ENCODE data around the gene RCE1.

- TF ChIP-seq PATZ1 (CRISPR knock-in tag; IDR thresholded peaks at IDR 0.05; ENCODE audit: borderline replicate concordance), result no peak
- no peak for TF ChIP-seq ZC3H10 (CRISPR knock-in tag; IDR thresholded peaks at IDR 0.05)
- no peak for TF ChIP-seq ZNF8 (CRISPR knock-in tag; IDR thresholded peaks at IDR 0.05)
- TF ChIP-seq RARB (CRISPR knock-in tag; IDR thresholded peaks at IDR 0.05), result no peak
- TF ChIP-seq TOX (CRISPR knock-in tag; IDR thresholded peaks at IDR 0.05; ENCODE audit: borderline replicate concordance), result no peak
- TF ChIP-seq ZFP3 (CRISPR knock-in tag; IDR thresholded peaks at IDR 0.05), result no peak
- no peak for TF ChIP-seq ARNTL (CRISPR knock-in tag; IDR thresholded peaks at IDR 0.05; ENCODE audit: borderline replicate concordance, low read depth)
- TF ChIP-seq CREB5 (CRISPR knock-in tag; IDR thresholded peaks at IDR 0.05; ENCODE audit: low read depth), result no peak
- no peak for TF ChIP-seq ISL1 (CRISPR knock-in tag; IDR thresholded peaks at IDR 0.05)
These were observed 43.5 kb downstream of the RCE1 start for GRCh38 chr11:66886671-66887221.

Data from SK-N-SH treated with all-trans-retinoic acid at 6 μM for 48 hours (cell line).